ENCODE results near the gene CERS4. TPM values are rescaled to one million over a fixed set of nuclear protein-coding genes. Genes with fewer than 3 reads are reported as not detected.

The CERS4 gene
- total and polyA plus RNA-seq, 2 of the 8 experiments (the other 6 are each of a cell fraction or from before 2014, with no cell fraction given), result 88.2 to 179 TPM

GRCh38 chr19:8307400-8307964 lies 98.3 kb downstream of the CERS4 start:
- Histone ChIP-seq H2BK20ac (ENCODE audit: low read length) (no peak overlapping the region), H2AK5ac (ENCODE audit: low read depth, low read length) (peak overlapping the region; percentile 87), H2BK15ac (ENCODE audit: low read length) (peak overlapping the region; percentile 34; the same call in 1 of the 2 replicates), H2AFZ (ENCODE audit: low read length) (no peak overlapping the region), H2BK120ac (replicated peaks; ENCODE audit: low read depth, low read length) (no peak overlapping the region), H3K18ac (ENCODE audit: extremely low read depth, low read length) (peak overlapping the region; percentile 88), H3K9me3 (ENCODE audit: insufficient read depth in 2 of 2, low read depth in 1 of 2, low read length in 1 of 2) (no peaks in the 10 kb centered on the region), H3K4me3 (ENCODE audit: extremely low read depth in 1 of 4, insufficient read depth in 2 of 4, low read depth in 3 of 4, low read length in 4 of 4) (peak overlapping the region; percentile 63 to 89 (median 82)), H2BK12ac (ENCODE audit: low read depth, low read length) (peak overlapping the region; percentile 84; the same call in 1 of the 2 replicates), H3K79me2 (ENCODE audit: control insufficient read depth in 1 of 2, insufficient read depth in 2 of 2, low read length in 2 of 2) (peaks cover 0 to 7% of the 10 kb centered on the region in 2 experiments; a peak in 2 of 4 replicates), H3K23ac (ENCODE audit: insufficient read length) (no peak overlapping the region), H3K27ac (ENCODE audit: low read depth, low read length) (peak overlapping the region; percentile 80; the same call in 1 of the 2 replicates), H3K79me1 (ENCODE audit: low read depth, low read length) (peaks cover 7% of the 10 kb centered on the region), H3K27me3 (replicated peaks in 1 of 4; ENCODE audit: control insufficient read depth in 3 of 4, extremely low read depth in 1 of 4, insufficient read depth in 3 of 4, low read length in 3 of 4) (no peaks in the 10 kb centered on the region), H3K56ac (replicated peaks; ENCODE audit: insufficient read length, low read depth, low read length) (peak overlapping the region; percentile 74), H3K4me2 (ENCODE audit: insufficient read depth in 1 of 2, low read depth in 2 of 2, low read length in 2 of 2) (peak overlapping the region; percentile 89 to 99), H4K5ac (ENCODE audit: insufficient read length, low read depth, low read length) (peak overlapping the region; percentile 11), H2BK5ac (ENCODE audit: low read depth, low read length) (peak overlapping the region; percentile 86; the same call in 1 of the 2 replicates), H4K91ac (replicated peaks; ENCODE audit: insufficient read length, low read length) (peak overlapping the region; percentile 88), H3K23me2 (ENCODE audit: low read depth, low read length) (peaks cover 8% of the 10 kb centered on the region), H3K4me1 (replicated peaks in 1 of 4; ENCODE audit: control insufficient read depth in 3 of 4, insufficient read depth in 4 of 4, low read length in 3 of 4) (peaks cover 0 to 15% (median 7%) of the 10 kb centered on the region in 4 experiments; a peak in 6 of 7 replicates), H4K8ac (ENCODE audit: extremely low read depth, insufficient read depth, low read length) (no peak overlapping the region; the same call in none of the 2 replicates), H3K9ac (replicated peaks in 1 of 4; ENCODE audit: extremely low read depth in 1 of 4, low read depth in 3 of 4, low read length in 3 of 4) (peak overlapping the region; percentile 73 to 85 (median 82)), H3K4ac (replicated peaks; ENCODE audit: insufficient read length, low read depth, low read length) (peak overlapping the region; percentile 30), H3K14ac (ENCODE audit: insufficient read length) (peak overlapping the region; percentile 37), H4K20me1 (replicated peaks in 1 of 2; ENCODE audit: control insufficient read depth in 1 of 2, insufficient read depth in 2 of 2, low read length in 2 of 2) (peaks cover 0 to 1% of the 10 kb centered on the region in 2 experiments), H3K36me3 (ENCODE audit: control insufficient read depth in 2 of 4, insufficient read depth in 4 of 4, low read length in 3 of 4) (peaks cover 4 to 12% (median 5%) of the 10 kb centered on the region in 4 experiments; a peak in 5 of 8 replicates)
- POLR2A ChIA-PET (ENCODE audit: partially characterized antibody), result interaction anchor here (0.5 to 25.3 kb wide), 10 partner anchors 22 to 383 kb away, joined by 3 to 583 read pairs (median 3); partner anchors contain the start of genes NDUFA7 and RPS28
- CTCF ChIA-PET (ENCODE audit: partially characterized antibody), result interaction anchor here (0.8 to 1.7 kb wide), 3 partner anchors 10 to 139 kb away, joined by 4 to 5 read pairs (median 4); no protein-coding TSS in a partner anchor
- no peak for FAIRE-seq
- 6% methylated on average over 21 of the region's 24 CpGs; no CpG with 5 or more reads in 1 of the 2 experiments for WGBS, 2 experiments (ENCODE audit: extremely low coverage in 1 of 2, insufficient coverage in 1 of 2, insufficient read length in 1 of 2, insufficient replicate concordance in 2 of 2, low coverage in 1 of 2, low lambda C conversion rate in 2 of 2, missing lambda C conversion rate in 1 of 2)
- DNase-seq (ENCODE audit: low read depth in 1 of 2, low spot score in 2 of 2), result no peak
- peak in 1 of 3 experiments; percentile 14; a peak in 1 of 4 replicates for TF ChIP-seq CTCF (IDR thresholded peaks at IDR 0.05; ENCODE audit: control extremely low read depth in 1 of 3, insufficient read depth in 1 of 3, low read depth in 1 of 3, low read length in 3 of 3)
- no peak for TF ChIP-seq SIN3A (conservative IDR thresholded peaks at IDR 0.05 in 1 of 2, IDR thresholded peaks at IDR 0.05 in 1 of 2; ENCODE audit: low read depth in 1 of 2, low read length in 2 of 2)
